ENCODE data around the gene PDE8A.

The PDE8A gene

DNA sequence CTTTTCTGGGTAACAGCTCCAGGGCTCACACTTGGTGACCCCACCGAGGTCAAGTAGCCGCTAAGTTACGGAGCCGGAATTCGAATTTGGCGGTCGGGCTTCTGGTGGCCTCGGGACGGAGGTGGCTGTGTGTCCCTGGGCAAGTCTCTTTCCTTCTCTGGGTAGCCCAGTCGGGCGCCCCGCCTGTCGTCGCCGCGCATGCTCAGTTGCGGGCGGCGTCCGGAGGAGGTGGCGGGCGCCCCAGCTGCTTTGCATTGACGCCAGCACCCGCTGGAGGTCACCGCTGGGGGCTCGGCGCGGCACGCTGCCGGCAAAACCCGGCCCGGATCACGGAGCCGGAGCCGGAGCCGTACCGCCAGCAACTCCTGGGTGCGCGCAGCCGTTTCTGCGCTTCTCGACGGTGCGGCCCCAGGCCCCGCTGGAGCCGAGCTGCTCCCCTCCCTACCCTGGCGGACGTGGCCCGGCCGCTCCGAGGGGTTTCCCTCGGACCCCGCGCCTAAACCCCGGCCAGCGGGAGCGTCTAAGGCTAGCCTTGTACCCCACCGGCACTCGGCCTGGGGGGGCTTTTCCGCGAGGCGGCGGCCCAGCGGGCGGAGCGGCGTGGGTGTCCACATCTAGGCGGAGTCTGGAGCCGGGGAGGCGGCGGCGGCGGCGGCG, 474 bp upstream of the PDE8A start (continued):
- TF ChIP-seq AEBP2 (tag by site-specific recombination; IDR thresholded peaks at IDR 0.05; ENCODE audit: borderline replicate concordance) (no peak), ZNF239 (tag by site-specific recombination; IDR thresholded peaks at IDR 0.05) (0 out of 2 replicates have a peak, but pooled peaks have one; percentile 59), ZNF223 (tag by site-specific recombination; IDR thresholded peaks at IDR 0.05) (no peak), EGR2 (tag by site-specific recombination; IDR thresholded peaks at IDR 0.05; ENCODE audit: low read depth) (peak; percentile 11; the same call in 1 of the 2 replicates), BCL11A (tag by site-specific recombination; IDR thresholded peaks at IDR 0.05; ENCODE audit: low read depth) (peak; percentile 83; the same call in 1 of the 2 replicates), HOXD13 (CRISPR knock-in tag; IDR thresholded peaks at IDR 0.05; ENCODE audit: borderline replicate concordance) (no peak), ZNF48 (tag by site-specific recombination; IDR thresholded peaks at IDR 0.05) (no peak), IKZF3 (tag by site-specific recombination; IDR thresholded peaks at IDR 0.05) (peak; percentile 52; the same call in 1 of the 2 replicates), KLF1 (tag by site-specific recombination; IDR thresholded peaks at IDR 0.05) (peak; percentile 49; the same call in 1 of the 2 replicates), ZNF148 (tag by site-specific recombination; IDR thresholded peaks at IDR 0.05; ENCODE audit: borderline replicate concordance) (peak; percentile 64; the same call in 1 of the 2 replicates), ZNF791 (tag by site-specific recombination; IDR thresholded peaks at IDR 0.05) (no peak), ZNF677 (tag by site-specific recombination; IDR thresholded peaks at IDR 0.05) (no peak), GLIS2 (tag by site-specific recombination; IDR thresholded peaks at IDR 0.05) (peak; percentile 100), PATZ1 (tag by site-specific recombination; IDR thresholded peaks at IDR 0.05) (peak; percentile 99), ZNF324 (tag by site-specific recombination; IDR thresholded peaks at IDR 0.05) (peak; percentile 90), ZNF221 (tag by site-specific recombination; IDR thresholded peaks at IDR 0.05; ENCODE audit: borderline replicate concordance) (no peak), ZNF555 (tag by site-specific recombination; conservative IDR thresholded peaks at IDR 0.05) (no peak), ZNF645 (tag by site-specific recombination; IDR thresholded peaks at IDR 0.05) (0 out of 2 replicates have a peak, but pooled peaks have one; percentile 54), KLF17 (tag by site-specific recombination; IDR thresholded peaks at IDR 0.05) (peak; percentile 96), ZNF561 (tag by site-specific recombination; IDR thresholded peaks at IDR 0.05; ENCODE audit: borderline replicate concordance) (peak; percentile 99), ZNF214 (tag by site-specific recombination; IDR thresholded peaks at IDR 0.05; ENCODE audit: borderline replicate concordance) (no peak), ZNF292 (tag by site-specific recombination; IDR thresholded peaks at IDR 0.05; ENCODE audit: borderline replicate concordance, low read depth) (no peak), KLF16 (tag by site-specific recombination; IDR thresholded peaks at IDR 0.05) (peak; percentile 96), ZSCAN30 (tag by site-specific recombination; IDR thresholded peaks at IDR 0.05) (peak; percentile 97; the same call in 1 of the 2 replicates), ZBTB21 (tag by site-specific recombination; IDR thresholded peaks at IDR 0.05) (peak; percentile 70), ZNF701 (tag by site-specific recombination; IDR thresholded peaks at IDR 0.05) (no peak), ZNF121 (tag by site-specific recombination; IDR thresholded peaks at IDR 0.05) (peak; percentile 47; the same call in 1 of the 2 replicates)
- TF ChIP-seq, protein P1, sequence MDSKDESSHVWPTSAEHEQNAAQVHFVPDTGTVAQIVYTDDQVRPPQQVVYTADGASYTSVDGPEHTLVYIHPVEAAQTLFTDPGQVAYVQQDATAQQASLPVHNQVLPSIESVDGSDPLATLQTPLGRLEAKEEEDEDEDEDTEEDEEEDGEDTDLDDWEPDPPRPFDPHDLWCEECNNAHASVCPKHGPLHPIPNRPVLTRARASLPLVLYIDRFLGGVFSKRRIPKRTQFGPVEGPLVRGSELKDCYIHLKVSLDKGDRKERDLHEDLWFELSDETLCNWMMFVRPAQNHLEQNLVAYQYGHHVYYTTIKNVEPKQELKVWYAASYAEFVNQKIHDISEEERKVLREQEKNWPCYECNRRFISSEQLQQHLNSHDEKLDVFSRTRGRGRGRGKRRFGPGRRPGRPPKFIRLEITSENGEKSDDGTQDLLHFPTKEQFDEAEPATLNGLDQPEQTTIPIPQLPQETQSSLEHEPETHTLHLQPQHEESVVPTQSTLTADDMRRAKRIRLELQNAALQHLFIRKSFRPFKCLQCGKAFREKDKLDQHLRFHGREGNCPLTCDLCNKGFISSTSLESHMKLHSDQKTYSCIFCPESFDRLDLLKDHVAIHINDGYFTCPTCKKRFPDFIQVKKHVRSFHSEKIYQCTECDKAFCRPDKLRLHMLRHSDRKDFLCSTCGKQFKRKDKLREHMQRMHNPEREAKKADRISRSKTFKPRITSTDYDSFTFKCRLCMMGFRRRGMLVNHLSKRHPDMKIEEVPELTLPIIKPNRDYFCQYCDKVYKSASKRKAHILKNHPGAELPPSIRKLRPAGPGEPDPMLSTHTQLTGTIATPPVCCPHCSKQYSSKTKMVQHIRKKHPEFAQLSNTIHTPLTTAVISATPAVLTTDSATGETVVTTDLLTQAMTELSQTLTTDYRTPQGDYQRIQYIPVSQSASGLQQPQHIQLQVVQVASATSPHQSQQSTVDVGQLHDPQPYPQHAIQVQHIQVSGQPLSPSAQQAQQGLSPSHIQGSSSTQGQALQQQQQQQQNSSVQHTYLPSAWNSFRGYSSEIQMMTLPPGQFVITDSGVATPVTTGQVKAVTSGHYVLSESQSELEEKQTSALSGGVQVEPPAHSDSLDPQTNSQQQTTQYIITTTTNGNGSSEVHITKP (tag by site-specific recombination; IDR thresholded peaks at IDR 0.05) = peak; percentile 33
